Cardiac septum (tissue), 1 donor: ENCODE measurements around the gene CEMP1. TPM values are rescaled to one million over a fixed set of nuclear protein-coding genes. Genes with fewer than 3 reads are reported as not detected.
"Not testable (repeated sequence)": the region's sequence is repeated elsewhere in the genome, so short reads cannot be mapped to it uniquely, and the experiment has no call there.

Source experiments
- DNase-seq: peaks from one replicate; pipeline ENCODE4 v3.0.0-alpha.2; 2020; ENCODE audit warnings: low spot score
- intact Hi-C: fragments of 100-400 bp; cut with DNase I; formaldehyde crosslinking; loops from one replicate; pipeline ENCODE4 v1.14.0; 2022
- long read RNA-seq: library from polyadenylated mRNA; unstranded; transcript quantifications from one replicate; pipeline ENCODE4 v2.0.0, GENCODE V29; 2021
- total RNA-seq: library from RNA; stranded (reverse); fragmentation: NEBNext Ultra II Directional; extraction: Animal tissue kit (Norgen Biotek cat#: 25700); gene quantifications from one replicate; pipeline ENCODE4 v1.2.1, GENCODE V29; 2021
- donor health status: DM: no; HTN: no; CAD: no.

The CEMP1 gene
- not detected for total RNA-seq
- long read RNA-seq: 0 reads

- peak; percentile 75 for DNase-seq
- intact Hi-C loops: loop anchor here (10.0 kb wide), 1 partner anchor 63 kb away; no protein-coding TSS in a partner anchor
Observed at GRCh38 chr16:2531371-2531695, at the start of gene CEMP1. TSS of gene CEMP1 (minus strand) at chr16:2531408. CDS start at chr16:2531073, 335 bp downstream.

GRCh38 chr16:2580818-2581217 is 49.6 kb upstream of the CEMP1 start:
- DNase-seq, intact Hi-C loops: not testable (repeated sequence)

GRCh38 chr16:2580143-2580542 is 48.9 kb upstream of the CEMP1 start:
- intact Hi-C loops, DNase-seq: not testable (repeated sequence)

GRCh38 chr16:2578905-2579304 is 47.7 kb upstream of the CEMP1 start:
- intact Hi-C loops, DNase-seq: not testable (repeated sequence)

- DNase-seq, intact Hi-C loops: not testable (repeated sequence)
Observed at GRCh38 chr16:2577044-2577443, 45.8 kb upstream of the CEMP1 start.

- not testable (repeated sequence) for DNase-seq
Observed at GRCh38 chr16:2575839-2576238, 44.6 kb upstream of the CEMP1 start.

GRCh38 chr16:2572704-2573103 is 41.5 kb upstream of the CEMP1 start:
- intact Hi-C loops, DNase-seq: not testable (repeated sequence)

More at GRCh38 chr16:2575839-2576238, 44.6 kb upstream of the CEMP1 start:
- intact Hi-C loops: not testable (repeated sequence)

- intact Hi-C loops: not testable (repeated sequence)
Observed at GRCh38 chr16:2568573-2568972, 37.4 kb upstream of the CEMP1 start.

GRCh38 chr16:2567506-2567905 is 36.3 kb upstream of the CEMP1 start:
- DNase-seq, intact Hi-C loops: not testable (repeated sequence)

More at GRCh38 chr16:2568573-2568972, 37.4 kb upstream of the CEMP1 start:
- not testable (repeated sequence) for DNase-seq

- intact Hi-C loops: not testable (repeated sequence)
Observed at GRCh38 chr16:2560798-2561133, 29.6 kb upstream of the CEMP1 start.

GRCh38 chr16:2560131-2560797 is 29.1 kb upstream of the CEMP1 start:
- intact Hi-C loops, DNase-seq: not testable (repeated sequence)

More at GRCh38 chr16:2560798-2561133, 29.6 kb upstream of the CEMP1 start:
- peak; percentile 78 for DNase-seq

- intact Hi-C loops, DNase-seq: not testable (repeated sequence)
Observed at GRCh38 chr16:2557150-2557549, 25.9 kb upstream of the CEMP1 start.

- intact Hi-C loops, DNase-seq: not testable (repeated sequence)
Observed at GRCh38 chr16:2554709-2555425, 23.7 kb upstream of the CEMP1 start.

GRCh38 chr16:2551420-2551889 is 20.2 kb upstream of the CEMP1 start:
- DNase-seq, intact Hi-C loops: not testable (repeated sequence)

GRCh38 chr16:2550283-2550878 is 19.2 kb upstream of the CEMP1 start:
- intact Hi-C loops, DNase-seq: not testable (repeated sequence)

- DNase-seq, intact Hi-C loops: not testable (repeated sequence)
Observed at GRCh38 chr16:2543771-2544170, 12.6 kb upstream of the CEMP1 start.

- intact Hi-C loops, DNase-seq: not testable (repeated sequence)
Observed at GRCh38 chr16:2541409-2541808, 10.2 kb upstream of the CEMP1 start.

GRCh38 chr16:2540912-2541311 is 9.7 kb upstream of the CEMP1 start:
- DNase-seq, intact Hi-C loops: not testable (repeated sequence)

GRCh38 chr16:2539845-2540458 is 8.7 kb upstream of the CEMP1 start:
- DNase-seq: not testable (repeated sequence)
- intact Hi-C loops: loop anchor here (10.0 kb wide), 1 partner anchor 55 kb away; no protein-coding TSS in a partner anchor
